ENCODE data around the gene SELENOO. TPM values are rescaled to one million over a fixed set of nuclear protein-coding genes. Genes with fewer than 3 reads are reported as not detected.

The SELENOO gene
- total and polyA plus RNA-seq, 2 of the 13 experiments (the other 11 are each of a cell fraction or from before 2014, with no cell fraction given), result 14.4 to 19.0 TPM

- TF ChIP-seq ZBTB40 (IDR thresholded peaks at IDR 0.05) (no peak), ZBTB40 (CRISPR knock-in tag; IDR thresholded peaks at IDR 0.05) (peak; percentile 55; the same call in 1 of the 2 replicates), ZBTB26 (CRISPR knock-in tag; IDR thresholded peaks at IDR 0.05; ENCODE audit: borderline replicate concordance) (peak; percentile 27; the same call in 1 of the 2 replicates), ZNF549 (CRISPR knock-in tag; IDR thresholded peaks at IDR 0.05) (no peak), MAFK (conservative IDR thresholded peaks at IDR 0.05 in 1 of 2, IDR thresholded peaks at IDR 0.05 in 1 of 2; ENCODE audit: low read length in 2 of 2) (no peak), CBX1 (IDR thresholded peaks at IDR 0.05; ENCODE audit: low read depth) (no peak), ZFP90 (CRISPR knock-in tag; IDR thresholded peaks at IDR 0.05; ENCODE audit: borderline replicate concordance) (no peak), ZFY (CRISPR knock-in tag; IDR thresholded peaks at IDR 0.05) (peak; percentile 78), ZNF816 (CRISPR knock-in tag; IDR thresholded peaks at IDR 0.05; ENCODE audit: borderline replicate concordance) (no peak), ZNF260 (CRISPR knock-in tag; IDR thresholded peaks at IDR 0.05; ENCODE audit: borderline replicate concordance, low read depth) (no peak), ZFYVE20 (CRISPR knock-in tag; IDR thresholded peaks at IDR 0.05; ENCODE audit: borderline replicate concordance, low read depth) (no peak), ZBTB10 (CRISPR knock-in tag; IDR thresholded peaks at IDR 0.05; ENCODE audit: borderline replicate concordance) (0 out of 2 replicates have a peak, but pooled peaks have one; percentile 23), ATRX (CRISPR knock-in tag; IDR thresholded peaks at IDR 0.05; ENCODE audit: borderline replicate concordance) (no peak)
Observed at GRCh38 chr22:50260801-50261614, 60.2 kb downstream of the SELENOO start (continued).

Measured in HepG2 (cell line).